ENCODE measurements around the gene PPP2R2D. TPM values are rescaled to one million over a fixed set of nuclear protein-coding genes. Genes with fewer than 3 reads are reported as not detected.

PPP2R2D gene
- polyA plus RNA-seq, 1 experiment: 27.2 TPM

DNA sequence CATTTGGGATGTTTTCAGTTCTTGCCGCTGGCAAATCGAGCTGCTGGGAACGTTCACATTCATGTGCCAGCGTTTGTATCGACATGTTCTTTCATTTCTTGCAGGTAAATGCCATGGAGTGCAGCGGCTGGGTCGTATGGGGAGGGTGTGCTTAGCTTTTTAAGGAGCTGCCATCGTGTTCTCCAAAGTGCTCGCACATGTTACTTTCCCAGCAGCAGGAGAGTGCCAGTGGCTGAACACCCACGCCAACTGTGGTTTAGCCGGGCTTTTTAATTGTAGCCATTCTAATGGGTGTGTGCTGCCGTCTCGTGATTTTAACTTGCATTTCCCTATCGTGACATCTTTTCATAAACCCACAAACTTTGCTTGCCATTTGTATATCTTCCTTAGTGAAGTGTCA, 92.5 kb downstream of the PPP2R2D start:
- TF ChIP-seq, protein P1, sequence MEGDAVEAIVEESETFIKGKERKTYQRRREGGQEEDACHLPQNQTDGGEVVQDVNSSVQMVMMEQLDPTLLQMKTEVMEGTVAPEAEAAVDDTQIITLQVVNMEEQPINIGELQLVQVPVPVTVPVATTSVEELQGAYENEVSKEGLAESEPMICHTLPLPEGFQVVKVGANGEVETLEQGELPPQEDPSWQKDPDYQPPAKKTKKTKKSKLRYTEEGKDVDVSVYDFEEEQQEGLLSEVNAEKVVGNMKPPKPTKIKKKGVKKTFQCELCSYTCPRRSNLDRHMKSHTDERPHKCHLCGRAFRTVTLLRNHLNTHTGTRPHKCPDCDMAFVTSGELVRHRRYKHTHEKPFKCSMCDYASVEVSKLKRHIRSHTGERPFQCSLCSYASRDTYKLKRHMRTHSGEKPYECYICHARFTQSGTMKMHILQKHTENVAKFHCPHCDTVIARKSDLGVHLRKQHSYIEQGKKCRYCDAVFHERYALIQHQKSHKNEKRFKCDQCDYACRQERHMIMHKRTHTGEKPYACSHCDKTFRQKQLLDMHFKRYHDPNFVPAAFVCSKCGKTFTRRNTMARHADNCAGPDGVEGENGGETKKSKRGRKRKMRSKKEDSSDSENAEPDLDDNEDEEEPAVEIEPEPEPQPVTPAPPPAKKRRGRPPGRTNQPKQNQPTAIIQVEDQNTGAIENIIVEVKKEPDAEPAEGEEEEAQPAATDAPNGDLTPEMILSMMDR (IDR thresholded peaks at IDR 0.05; ENCODE audit: low read depth, low read length): no peak
- Histone ChIP-seq H3K27ac (ENCODE audit: low read depth, low read length) (no peak overlapping the region), H3K9me3 (ENCODE audit: control insufficient read depth, insufficient read depth, low read length) (no peaks in the 10 kb centered on the region), H3K4me3 (ENCODE audit: low read depth, low read length) (no peak overlapping the region), H3K27me3 (ENCODE audit: control insufficient read depth, insufficient read depth, low read length) (peaks cover 4% of the 10 kb centered on the region)
- POLR2A ChIA-PET: no interaction called here
- no peak for DNase-seq (ENCODE audit: low read depth, low spot score)
- CTCF ChIA-PET: no interaction called here

DNA sequence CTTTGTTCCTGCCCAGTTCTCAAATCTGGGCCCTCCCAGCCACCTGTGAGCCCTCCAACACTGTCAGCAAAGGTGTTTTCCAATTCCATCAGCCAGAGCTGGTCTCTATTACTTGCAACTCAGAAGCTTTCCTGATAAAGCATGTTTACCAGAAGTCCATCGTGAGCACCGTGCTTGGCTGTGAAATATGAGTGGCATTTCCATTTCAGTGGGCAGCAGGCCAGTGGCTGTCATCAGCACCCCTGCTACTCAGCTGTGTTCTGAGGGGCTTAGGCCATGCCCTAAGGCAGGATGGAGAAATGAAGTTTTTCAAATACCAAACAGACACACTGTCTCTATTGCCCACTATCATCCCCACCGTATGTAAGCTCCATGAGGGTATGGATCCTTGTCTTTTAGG, 93.6 kb downstream of the PPP2R2D start:
- no peak overlapping the region for H3K4me3 ChIP-seq (ENCODE audit: low read depth, low read length)
- H3K9me3 ChIP-seq (ENCODE audit: control insufficient read depth, insufficient read depth, low read length): no peaks in the 10 kb centered on the region
- ChIA-PET POLR2A (no interaction called here), CTCF (interaction anchor here (4.8 kb wide), 1 partner anchor 28 kb away, joined by 27 read pairs; no protein-coding TSS in a partner anchor)
- peaks cover 4% of the 10 kb centered on the region for H3K27me3 ChIP-seq (ENCODE audit: control insufficient read depth, insufficient read depth, low read length)
- no peak for DNase-seq (ENCODE audit: low read depth, low spot score)
- no peak overlapping the region for H3K27ac ChIP-seq (ENCODE audit: low read depth, low read length)
- TF ChIP-seq, protein P1 (IDR thresholded peaks at IDR 0.05; ENCODE audit: low read depth, low read length): no peak

DNA sequence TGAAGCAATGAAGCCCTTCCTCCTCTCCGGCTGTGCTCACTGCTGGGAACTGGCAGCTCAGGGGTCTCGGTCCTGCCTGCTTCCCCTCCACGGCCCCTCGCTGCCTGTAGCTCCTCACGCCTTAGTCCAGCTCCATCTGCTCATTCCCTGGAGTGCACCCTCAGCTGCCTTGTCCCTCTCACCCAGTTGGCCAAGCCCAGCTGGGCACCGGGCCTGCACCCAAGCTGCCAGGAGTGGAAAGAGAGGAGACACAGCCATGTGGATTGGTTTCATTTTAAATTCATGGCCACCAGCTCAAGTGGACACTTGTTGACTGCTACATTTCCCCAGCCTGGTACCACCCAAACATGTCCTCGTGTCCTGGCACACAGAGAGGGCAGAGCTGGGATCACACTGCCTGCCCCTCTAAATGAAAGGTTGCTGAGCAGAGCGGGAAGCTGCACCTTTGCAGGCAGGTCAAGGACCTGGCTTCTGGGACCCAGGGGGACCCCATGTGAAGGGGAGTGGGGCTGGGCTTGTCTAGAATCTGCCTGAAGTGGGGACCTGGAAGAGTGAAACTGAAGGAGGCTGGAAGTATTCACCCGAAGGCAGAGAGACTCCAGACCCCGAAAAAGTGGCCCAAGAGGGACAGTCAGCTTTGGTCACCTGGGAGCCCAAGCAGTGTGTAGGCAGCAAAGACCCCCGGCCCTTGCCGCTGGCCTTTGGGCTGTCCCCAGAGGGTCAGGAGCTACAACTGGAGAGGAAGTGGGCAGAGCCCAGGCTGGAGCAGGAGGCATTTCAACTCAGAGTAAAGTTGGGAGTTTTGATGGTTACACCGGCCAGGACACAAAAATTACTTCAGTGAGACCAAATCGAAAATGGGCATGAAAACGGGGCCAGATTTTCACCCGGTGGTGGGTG, 95.9 kb downstream of the PPP2R2D start:
- Histone ChIP-seq H3K27me3 (ENCODE audit: control insufficient read depth, insufficient read depth, low read length) (peaks cover 4% of the 10 kb centered on the region), H3K27ac (ENCODE audit: low read depth, low read length) (no peak overlapping the region), H3K4me3 (ENCODE audit: low read depth, low read length) (no peak overlapping the region), H3K9me3 (ENCODE audit: control insufficient read depth, insufficient read depth, low read length) (no peaks in the 10 kb centered on the region)
- ChIA-PET CTCF (interaction anchor here (0.6 to 4.8 kb wide), 5 partner anchors 16 to 111 kb away, joined by 3 to 27 read pairs (median 8); no protein-coding TSS in a partner anchor), POLR2A (interaction anchor here (2.0 to 2.8 kb wide), 2 partner anchors 13 to 15 kb away, joined by 9 to 14 read pairs; partner anchors contain the start of gene BNIP3)
- TF ChIP-seq, protein P1 (IDR thresholded peaks at IDR 0.05; ENCODE audit: low read depth, low read length): no peak
- no peak for DNase-seq (ENCODE audit: low read depth, low spot score)

DNA sequence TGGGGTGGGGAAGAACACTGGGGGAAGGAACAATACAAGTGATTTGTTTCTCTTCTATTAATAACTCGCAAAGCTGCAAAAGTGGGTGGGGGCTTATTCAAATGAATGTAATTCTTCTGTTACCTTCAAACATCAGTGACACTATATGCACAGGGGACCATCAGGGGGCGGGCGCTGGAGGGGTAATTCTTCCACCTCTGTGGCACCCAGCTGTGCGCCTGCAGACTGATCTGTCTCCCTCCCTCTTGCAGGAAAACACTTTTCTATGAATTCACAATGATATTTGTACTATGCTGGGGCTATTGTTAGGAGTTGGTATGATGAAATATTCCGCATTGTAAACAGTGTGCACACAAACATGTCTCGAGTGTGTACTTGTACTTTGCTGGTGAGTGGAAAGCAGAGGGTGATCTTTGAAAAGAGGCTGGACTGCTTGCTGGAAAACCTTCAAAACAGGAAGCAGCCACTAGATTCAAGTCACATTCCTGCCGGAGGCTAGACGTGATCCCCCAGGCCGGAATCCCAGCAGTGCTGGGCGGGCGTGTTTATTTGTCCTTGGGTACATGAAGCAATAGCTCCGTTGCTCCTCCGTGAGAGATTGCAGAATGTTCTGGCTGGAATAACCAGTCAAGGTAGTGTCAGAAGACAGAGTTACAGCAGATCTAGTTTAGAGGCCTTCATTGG, 96.7 kb downstream of the PPP2R2D start:
- ChIA-PET CTCF (interaction anchor here (0.9 to 4.8 kb wide), 4 partner anchors 16 to 112 kb away, joined by 3 to 27 read pairs (median 4); no protein-coding TSS in a partner anchor), POLR2A (interaction anchor here (0.7 to 2.8 kb wide), 3 partner anchors 14 to 51 kb away, joined by 3 to 14 read pairs (median 9); partner anchors contain the start of gene BNIP3)
- TF ChIP-seq, protein P1 (IDR thresholded peaks at IDR 0.05; ENCODE audit: low read depth, low read length): no peak
- 0 out of 2 replicates have a peak overlapping the region, but pooled peaks have one; percentile 4 for H3K4me3 ChIP-seq (ENCODE audit: low read depth, low read length)
- H3K9me3 ChIP-seq (ENCODE audit: control insufficient read depth, insufficient read depth, low read length): no peaks in the 10 kb centered on the region; the same call in 1 of the 2 replicates
- DNase-seq (ENCODE audit: low read depth, low spot score): peak; percentile 74
- H3K27ac ChIP-seq (ENCODE audit: low read depth, low read length): peak overlapping the region; percentile 57
- H3K27me3 ChIP-seq (ENCODE audit: control insufficient read depth, insufficient read depth, low read length): peaks cover 7% of the 10 kb centered on the region
